Body of pancreas (tissue), 4 donors: ENCODE results near the gene PCBP3.

ENCODE experiments used
- POLR2A ChIP-seq, 3 donors: fragments of 450-650 bp; IDR thresholded peaks; one replicate each; pipeline ENCODE4 v1.6.1; 2016; ENCODE audit warnings: antibody characterized with exemption in 3 of 3, mild to moderate bottlenecking in 2 of 3
- TF ChIP-seq, protein P1 (sequence below), 7 experiments: fragments of 450-650 bp in 4 of 7; fragments of 200-600 bp in 3 of 7; sonication (generic) in 3 of 7; IDR thresholded peaks; one replicate each; pipeline ENCODE4 v1.5.1; 2016 to 2019; ENCODE audit warnings: antibody characterized with exemption in 7 of 7

DNA sequence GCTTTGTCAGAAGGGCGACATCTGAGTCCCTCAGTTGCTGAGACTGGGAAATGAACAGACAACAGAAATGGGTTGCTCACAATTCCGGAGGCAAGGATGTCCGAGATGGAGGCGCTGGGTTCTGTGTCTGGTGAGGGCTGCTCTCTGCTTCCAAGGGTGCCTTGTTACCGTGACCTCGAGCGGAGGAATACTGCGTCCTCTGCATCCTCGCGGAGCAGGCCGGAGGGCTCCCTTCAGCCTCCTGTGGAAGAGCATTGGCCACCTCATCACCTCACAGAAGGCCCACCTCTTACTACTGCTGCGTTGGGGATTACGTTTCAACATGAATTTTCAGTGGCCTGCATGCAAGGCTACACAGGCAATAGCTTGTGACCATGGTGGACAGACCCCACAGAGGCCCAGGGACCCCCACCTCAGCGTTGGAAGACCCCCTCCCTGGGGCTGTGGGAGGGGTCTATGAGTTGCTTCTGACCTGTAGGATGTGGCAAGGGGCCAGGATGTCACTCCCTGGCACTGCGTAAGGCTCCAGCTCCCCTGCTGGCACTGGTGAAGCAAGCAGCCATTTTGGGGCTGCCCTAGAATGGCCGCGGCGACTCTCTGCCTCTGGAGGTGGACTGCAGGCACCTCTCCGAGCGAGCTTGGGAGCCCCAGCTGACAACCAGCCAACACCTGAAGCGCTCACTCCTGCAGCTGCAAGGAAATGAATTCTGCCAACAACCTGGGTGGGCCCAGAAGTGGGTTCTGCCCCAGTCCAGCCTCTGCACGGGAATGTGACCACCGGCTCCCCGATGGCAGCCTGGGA, 301.7 kb downstream of the PCBP3 start:
- TF ChIP-seq POLR2A (IDR thresholded peaks at IDR 0.05), result no peak
- TF ChIP-seq, protein P1, sequence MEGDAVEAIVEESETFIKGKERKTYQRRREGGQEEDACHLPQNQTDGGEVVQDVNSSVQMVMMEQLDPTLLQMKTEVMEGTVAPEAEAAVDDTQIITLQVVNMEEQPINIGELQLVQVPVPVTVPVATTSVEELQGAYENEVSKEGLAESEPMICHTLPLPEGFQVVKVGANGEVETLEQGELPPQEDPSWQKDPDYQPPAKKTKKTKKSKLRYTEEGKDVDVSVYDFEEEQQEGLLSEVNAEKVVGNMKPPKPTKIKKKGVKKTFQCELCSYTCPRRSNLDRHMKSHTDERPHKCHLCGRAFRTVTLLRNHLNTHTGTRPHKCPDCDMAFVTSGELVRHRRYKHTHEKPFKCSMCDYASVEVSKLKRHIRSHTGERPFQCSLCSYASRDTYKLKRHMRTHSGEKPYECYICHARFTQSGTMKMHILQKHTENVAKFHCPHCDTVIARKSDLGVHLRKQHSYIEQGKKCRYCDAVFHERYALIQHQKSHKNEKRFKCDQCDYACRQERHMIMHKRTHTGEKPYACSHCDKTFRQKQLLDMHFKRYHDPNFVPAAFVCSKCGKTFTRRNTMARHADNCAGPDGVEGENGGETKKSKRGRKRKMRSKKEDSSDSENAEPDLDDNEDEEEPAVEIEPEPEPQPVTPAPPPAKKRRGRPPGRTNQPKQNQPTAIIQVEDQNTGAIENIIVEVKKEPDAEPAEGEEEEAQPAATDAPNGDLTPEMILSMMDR (IDR thresholded peaks at IDR 0.05), result no peak
